A549 (cell line): ENCODE data around the gene MRPL12. TPM values are rescaled to one million over a fixed set of nuclear protein-coding genes. Genes with fewer than 3 reads are reported as not detected.

ENCODE experiments used
- ATAC-seq, 2 experiments: fragments of 200-7000 bp in 1 of 2; fragments of >200 bp in 1 of 2; cut with Nextera tagmentation in 1 of 2; cut with Tn5 transposase in 1 of 2; 3 replicates each; pipeline versions ENCODE4 v1.8.0 to v1.9.1; 2018 to 2020; ENCODE audit warnings: mild to moderate bottlenecking in 1 of 2, moderate library complexity in 1 of 2
- CTCF ChIA-PET: fragments of 300-600 bp; sonication (Branson Sonifier 250); formaldehyde crosslinking; extraction: SDS; loops from one replicate; lab custom pipeline; 2021; ENCODE audit warnings: antibody characterized with exemption, inconsistent platforms; lab: Yijun Ruan, JAX
- POLR2A ChIA-PET: fragments of 350-600 bp; formaldehyde crosslinking; extraction: SDS; loops from one replicate; lab custom pipeline; 2021; ENCODE audit warnings: antibody characterized with exemption, inconsistent platforms; lab: Yijun Ruan, JAX
- DNase-seq, 2 experiments: peaks; one replicate each; pipeline versions ENCODE4 v3.0.0 to v3.0.0-alpha.2; 2011 to 2016; ENCODE audit warnings: low read depth in 1 of 2, low spot score in 1 of 2
- FAIRE-seq: peaks from 2 replicates; lab custom pipeline; 2011; peaks lifted over from hg19 to GRCh38; lab: Jason Lieb, UNC
- H3K27ac ChIP-seq, 2 experiments: fragments of >200 bp; sonication (Bioruptor Twin); formaldehyde crosslinking; 3 replicates each; pipeline ENCODE4 v1.5.1; 2016 to 2017
- H3K4me1 ChIP-seq: fragments of >200 bp; sonication (Bioruptor Twin); formaldehyde crosslinking; 3 replicates; pipeline ENCODE4 v1.6.1; 2016
- H3K4me2 ChIP-seq: fragments of >200 bp; sonication (Bioruptor Twin); formaldehyde crosslinking; 3 replicates; pipeline ENCODE4 v1.6.1; 2016
- H3K4me3 ChIP-seq: fragments of >200 bp; sonication (Bioruptor Twin); formaldehyde crosslinking; 3 replicates; pipeline ENCODE4 v1.5.1; 2016
- H3K9me3 ChIP-seq: fragments of >200 bp; sonication (Bioruptor Twin); formaldehyde crosslinking; 3 replicates; pipeline ENCODE4 v1.6.1; 2016
- CEBPB ChIP-seq, 2 experiments: fragments of >200 bp in 1 of 2; sonication (Bioruptor Twin) in 1 of 2; formaldehyde crosslinking in 1 of 2; IDR thresholded peaks; 2 replicates each; pipeline ENCODE4 v1.6.1; 2012 to 2016
- CHD2 ChIP-seq: fragments of 150-350 bp; IDR thresholded peaks from 2 replicates; pipeline ENCODE4 v1.6.1; 2014; ENCODE audit warnings: low read length; ENCODE audit not compliant: partially characterized antibody
- CHD4 ChIP-seq: fragments of 200-600 bp; sonication (generic); IDR thresholded peaks from 2 replicates; pipeline ENCODE4 v1.6.1; 2016; ENCODE audit warnings: antibody characterized with exemption, mild to moderate bottlenecking, borderline replicate concordance
- EHF ChIP-seq: fragments of 250-450 bp; sonication (Bioruptor Pico); IDR thresholded peaks from 2 replicates; pipeline ENCODE4 v1.5.0; 2020; ENCODE audit warnings: mild to moderate bottlenecking
- EP300 ChIP-seq, 2 experiments: fragments of >200 bp; sonication (Bioruptor Twin); formaldehyde crosslinking; IDR thresholded peaks; 2 replicates in 1 of 2; 3 replicates in 1 of 2; pipeline ENCODE4 v1.6.1; 2016 to 2017
- ESRRA ChIP-seq: fragments of 150-350 bp; IDR thresholded peaks from 2 replicates; pipeline ENCODE4 v1.6.1; 2014; ENCODE audit warnings: mild to moderate bottlenecking, low read length, borderline replicate concordance
- FOSB ChIP-seq: fragments of 250-450 bp; sonication (Bioruptor Pico); IDR thresholded peaks from 2 replicates; pipeline ENCODE4 v1.5.0; 2020; ENCODE audit warnings: mild to moderate bottlenecking, moderate library complexity
- FOSL2 ChIP-seq, 2 experiments: fragments of 450-650 bp in 1 of 2; fragments of >200 bp in 1 of 2; sonication (Bioruptor Twin) in 1 of 2; formaldehyde crosslinking; IDR thresholded peaks; 2 replicates each; pipeline versions ENCODE4 v1.5.0 to v1.6.1; 2016 to 2020; ENCODE audit warnings: mild to moderate bottlenecking in 1 of 2, moderate library complexity in 1 of 2
- FOXS1 ChIP-seq: fragments of 250-450 bp; sonication (Bioruptor Pico); IDR thresholded peaks from 2 replicates; pipeline ENCODE4 v1.5.0; 2020; ENCODE audit warnings: mild to moderate bottlenecking, moderate library complexity
- GATA3 ChIP-seq: IDR thresholded peaks from 2 replicates; pipeline ENCODE4 v1.6.1; 2012; ENCODE audit warnings: borderline replicate concordance
- HEYL ChIP-seq: fragments of 250-450 bp; sonication (Bioruptor Pico); IDR thresholded peaks from 2 replicates; pipeline ENCODE4 v1.8.0; 2021; ENCODE audit warnings: mild to moderate bottlenecking, moderate library complexity
- HOXB13 ChIP-seq: fragments of 250-450 bp; sonication (Bioruptor Pico); IDR thresholded peaks from 2 replicates; pipeline ENCODE4 v1.5.0; 2020; ENCODE audit warnings: low read depth, mild to moderate bottlenecking, moderate library complexity
- HOXB5 ChIP-seq: fragments of 250-450 bp; sonication (Bioruptor Pico); IDR thresholded peaks from 2 replicates; pipeline ENCODE4 v1.5.0; 2020; ENCODE audit warnings: mild to moderate bottlenecking, moderate library complexity
- JUN ChIP-seq, 2 experiments: fragments of >200 bp; sonication (Bioruptor Twin); formaldehyde crosslinking; IDR thresholded peaks; 2 replicates in 1 of 2; 3 replicates in 1 of 2; pipeline ENCODE4 v1.6.1; 2016 to 2017
- JUNB ChIP-seq: fragments of >200 bp; sonication (Bioruptor Twin); formaldehyde crosslinking; IDR thresholded peaks from 2 replicates; pipeline ENCODE4 v1.6.1; 2016
- KDM1A ChIP-seq: fragments of 200-600 bp; sonication (generic); IDR thresholded peaks from 2 replicates; pipeline ENCODE4 v1.6.1; 2016; ENCODE audit warnings: low read depth, mild to moderate bottlenecking
- MAFK ChIP-seq: fragments of 450-650 bp; IDR thresholded peaks from 2 replicates; pipeline ENCODE4 v1.6.1; 2014; ENCODE audit not compliant: partially characterized antibody
- MYC ChIP-seq: IDR thresholded peaks from 2 replicates; pipeline ENCODE4 v1.6.1; 2012; ENCODE audit warnings: mild to moderate bottlenecking, inconsistent platforms, low read length, improper control_type of control experiment, borderline replicate concordance
- NFE2L2 ChIP-seq: fragments of 150-350 bp; conservative IDR thresholded peaks from 2 replicates; pipeline ENCODE4 v1.6.1; 2014; ENCODE audit warnings: low read length
- NR3C1 ChIP-seq: fragments of >200 bp; sonication (Bioruptor Twin); formaldehyde crosslinking; IDR thresholded peaks from 3 replicates; pipeline ENCODE4 v1.6.1; 2017
- POLR2AphosphoS2 ChIP-seq: conservative IDR thresholded peaks from 2 replicates; pipeline ENCODE4 v1.6.1; 2012; ENCODE audit warnings: low read length, improper control_type of control experiment, inconsistent platforms
- RAD21 ChIP-seq, 2 experiments: fragments of >200 bp in 1 of 2; sonication (Bioruptor Twin) in 1 of 2; formaldehyde crosslinking in 1 of 2; IDR thresholded peaks in 1 of 2; conservative IDR thresholded peaks in 1 of 2; 2 replicates in 1 of 2; 3 replicates in 1 of 2; pipeline ENCODE4 v1.6.1; 2012 to 2018; ENCODE audit warnings: inconsistent platforms in 1 of 2
- RFX5 ChIP-seq: fragments of 450-650 bp; IDR thresholded peaks from 2 replicates; pipeline ENCODE4 v1.7.1; 2014; ENCODE audit warnings: antibody characterized with exemption, mild to moderate bottlenecking, moderate library complexity
- RNF2 ChIP-seq: fragments of 200-600 bp; sonication (generic); IDR thresholded peaks from 2 replicates; pipeline ENCODE4 v1.6.1; 2016; ENCODE audit warnings: low read depth, mild to moderate bottlenecking, antibody characterized with exemption, moderate library complexity, borderline replicate concordance
- TP53 ChIP-seq: fragments of 250-450 bp; sonication (Bioruptor Pico); IDR thresholded peaks from 2 replicates; pipeline ENCODE4 v1.5.0; 2021; ENCODE audit warnings: mild to moderate bottlenecking, moderate library complexity
- ZC3H11A ChIP-seq: fragments of 450-650 bp; IDR thresholded peaks from 2 replicates; pipeline ENCODE4 v1.6.1; 2014; ENCODE audit warnings: antibody characterized with exemption, mild to moderate bottlenecking
- ZFP36 ChIP-seq: fragments of 450-650 bp; IDR thresholded peaks from 2 replicates; pipeline ENCODE4 v1.6.1; 2014; ENCODE audit warnings: borderline replicate concordance; ENCODE audit not compliant: partially characterized antibody
- ZNF302 ChIP-seq: fragments of 250-450 bp; sonication (Bioruptor Pico); IDR thresholded peaks from 2 replicates; pipeline ENCODE4 v1.9.0; 2021; ENCODE audit warnings: inconsistent platforms, mild to moderate bottlenecking, moderate library complexity
- ZSCAN20 ChIP-seq: fragments of 250-450 bp; sonication (Bioruptor Pico); IDR thresholded peaks from 2 replicates; pipeline ENCODE4 v1.8.0; 2022; ENCODE audit warnings: mild to moderate bottlenecking, moderate library complexity
- WGBS: methylation state at CpG from one replicate; pipeline ENCODE4 v1.1.6; 2017; ENCODE audit errors: missing lambda C conversion rate; 5-methylcytosine and 5-hydroxymethylcytosine counted together
- polyA plus RNA-seq, 4 experiments: library from polyadenylated mRNA; depleted of rRNA in 3 of 4; stranded (reverse); fragments of >200 nt; fragmentation: RNase III in 1 of 4; extraction: RNeasy Plus Mini Kit Qiagen cat#74134 plus additional on column Dnase treatment in 1 of 4; gene quantifications; 2 replicates in 3 of 4; 3 replicates in 1 of 4; pipeline ENCODE4 v1.2.3, GENCODE V29; 2011 to 2017
- TF ChIP-seq, protein P1 (sequence below): IDR thresholded peaks from 2 replicates; pipeline ENCODE4 v1.6.1; 2012
- TF ChIP-seq, protein P2 (sequence below): fragments of 250-450 bp; sonication (Bioruptor Pico); IDR thresholded peaks from 2 replicates; pipeline ENCODE4 v1.5.0; 2020; ENCODE audit warnings: low read depth, mild to moderate bottlenecking, moderate library complexity
- TF ChIP-seq, protein P3 (sequence below): fragments of >200 bp; sonication (Bioruptor Twin); formaldehyde crosslinking; IDR thresholded peaks from 3 replicates; pipeline ENCODE4 v1.5.1; 2016
- TF ChIP-seq, protein P4 (sequence below): IDR thresholded peaks from 2 replicates; pipeline ENCODE4 v1.6.1; 2012; ENCODE audit warnings: low read depth, borderline replicate concordance
- TF ChIP-seq, protein P5 (sequence below): IDR thresholded peaks from 2 replicates; pipeline ENCODE4 v1.6.1; 2012
- TF ChIP-seq, protein P6 (sequence below): fragments of 250-450 bp; sonication (Bioruptor Pico); IDR thresholded peaks from 2 replicates; pipeline ENCODE4 v1.5.0; 2021; ENCODE audit warnings: mild to moderate bottlenecking, moderate library complexity, borderline replicate concordance

MRPL12 gene
- polyA plus RNA-seq, 2 of the 4 experiments (the other 2 are of a cell fraction), result 161 to 215 TPM

DNA sequence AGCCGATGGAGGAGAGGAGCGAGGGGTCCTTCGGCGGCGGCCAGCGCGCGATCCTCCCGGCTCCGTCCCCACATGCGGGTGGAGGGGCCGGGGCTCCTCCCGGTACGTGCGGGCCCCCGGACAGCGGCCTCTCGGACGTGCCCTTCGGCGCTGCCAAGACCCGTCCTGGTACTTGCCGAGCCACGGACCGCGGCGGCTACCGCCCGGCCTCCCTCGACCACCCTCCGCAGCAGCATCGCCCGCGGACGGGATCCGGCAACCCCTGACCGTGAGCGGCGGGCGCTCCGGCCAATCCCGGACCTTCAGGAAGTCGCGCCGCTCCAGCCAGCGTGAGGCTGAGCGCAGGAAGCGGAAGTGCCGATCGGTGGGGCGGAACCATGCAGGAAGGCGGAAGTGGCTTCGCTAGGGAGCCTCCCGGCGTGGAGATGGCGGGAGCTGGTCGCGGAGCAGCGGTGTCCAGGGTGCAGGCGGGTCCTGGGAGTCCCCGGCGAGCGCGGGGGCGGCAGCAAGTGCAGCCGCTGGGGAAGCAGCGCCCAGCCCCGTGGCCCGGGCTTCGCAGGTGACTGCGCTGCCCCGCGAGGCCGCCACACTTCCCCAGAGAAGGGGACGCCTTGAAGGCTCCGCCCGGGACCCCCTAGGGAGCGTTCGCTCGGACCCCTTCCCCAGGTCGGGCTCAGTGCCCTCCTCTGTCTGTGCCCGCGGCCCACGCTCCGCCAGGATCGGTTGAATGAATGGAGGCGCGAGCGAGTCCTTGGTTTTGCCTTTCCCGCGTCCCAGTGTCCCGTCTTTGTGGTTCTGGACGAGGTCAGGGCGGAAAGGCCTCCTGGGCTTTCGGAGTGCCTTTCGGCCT lies 36.6 kb upstream of the MRPL12 start, which contains the start of the genes CCDC137 and OXLD1:
CCDC137 (plus strand) TSS at position 396 of the 850 bp plus-strand sequence; CDS start at position 426, 30 bp downstream.
OXLD1 (minus strand) TSS at position 264 of the 850 bp plus-strand sequence; CDS start at position 236, 28 bp downstream.
- H3K4me3 ChIP-seq, result peak within 1 kb of the TSS; percentile 99
- FAIRE-seq (peak; percentile 84), DNase-seq (peak; percentile 97 to 98), ATAC-seq (peak; percentile 96 to 99)
- H3K9me3 ChIP-seq, result no peaks in the 10 kb centered on the region
- H3K4me1 ChIP-seq, result peaks cover 22% of the 10 kb centered on the region
- ChIA-PET POLR2A (interaction anchor here (0.6 to 1.5 kb wide), 10 partner anchors 8 to 182 kb away, joined by 3 to 23 read pairs (median 3); partner anchors contain the start of genes ARL16, HGS, NPLOC4 and TSPAN10), CTCF (interaction anchor here (1.2 to 2.7 kb wide), 3 partner anchors 9 to 147 kb away, joined by 4 to 20 read pairs (median 4); no protein-coding TSS in a partner anchor)
- peak within 1 kb of the TSS; percentile 90 for H3K4me2 ChIP-seq
- peak within 1 kb of the TSS; percentile 97 to 99 for H3K27ac ChIP-seq
- WGBS, result under 1% methylated on average over 70 of the region's 96 CpGs
- no peak for TF ChIP-seq HOXB5
- peak; percentile 83 to 91 for TF ChIP-seq JUN (IDR thresholded peaks at IDR 0.05)
- TF ChIP-seq JUNB, result no peak
- peak; percentile 35; the same call in 1 of the 2 replicates for TF ChIP-seq TP53 (CRISPR knock-in tag)
- no peak for TF ChIP-seq MAFK
- no peak for TF ChIP-seq NFE2L2
- TF ChIP-seq ZNF302 (CRISPR knock-in tag), result no peak
- TF ChIP-seq FOSB (CRISPR knock-in tag), result no peak
- no peak for TF ChIP-seq RNF2
- TF ChIP-seq ESRRA, result no peak
- TF ChIP-seq ZSCAN20 (CRISPR knock-in tag), result no peak
- TF ChIP-seq CEBPB (IDR thresholded peaks at IDR 0.05), result no peak
- TF ChIP-seq, protein P1, sequence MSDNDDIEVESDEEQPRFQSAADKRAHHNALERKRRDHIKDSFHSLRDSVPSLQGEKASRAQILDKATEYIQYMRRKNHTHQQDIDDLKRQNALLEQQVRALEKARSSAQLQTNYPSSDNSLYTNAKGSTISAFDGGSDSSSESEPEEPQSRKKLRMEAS, result peak; percentile 95
- TF ChIP-seq, protein P2, sequence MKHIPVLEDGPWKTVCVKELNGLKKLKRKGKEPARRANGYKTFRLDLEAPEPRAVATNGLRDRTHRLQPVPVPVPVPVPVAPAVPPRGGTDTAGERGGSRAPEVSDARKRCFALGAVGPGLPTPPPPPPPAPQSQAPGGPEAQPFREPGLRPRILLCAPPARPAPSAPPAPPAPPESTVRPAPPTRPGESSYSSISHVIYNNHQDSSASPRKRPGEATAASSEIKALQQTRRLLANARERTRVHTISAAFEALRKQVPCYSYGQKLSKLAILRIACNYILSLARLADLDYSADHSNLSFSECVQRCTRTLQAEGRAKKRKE (CRISPR knock-in tag), result no peak
- TF ChIP-seq ZFP36, result no peak
- TF ChIP-seq HOXB13, result no peak
- TF ChIP-seq RAD21 (conservative IDR thresholded peaks at IDR 0.05 in 1 of 2, IDR thresholded peaks at IDR 0.05 in 1 of 2), result no peak
- TF ChIP-seq EHF (CRISPR knock-in tag), result peak; percentile 72; the same call in 1 of the 2 replicates
- TF ChIP-seq, protein P3, sequence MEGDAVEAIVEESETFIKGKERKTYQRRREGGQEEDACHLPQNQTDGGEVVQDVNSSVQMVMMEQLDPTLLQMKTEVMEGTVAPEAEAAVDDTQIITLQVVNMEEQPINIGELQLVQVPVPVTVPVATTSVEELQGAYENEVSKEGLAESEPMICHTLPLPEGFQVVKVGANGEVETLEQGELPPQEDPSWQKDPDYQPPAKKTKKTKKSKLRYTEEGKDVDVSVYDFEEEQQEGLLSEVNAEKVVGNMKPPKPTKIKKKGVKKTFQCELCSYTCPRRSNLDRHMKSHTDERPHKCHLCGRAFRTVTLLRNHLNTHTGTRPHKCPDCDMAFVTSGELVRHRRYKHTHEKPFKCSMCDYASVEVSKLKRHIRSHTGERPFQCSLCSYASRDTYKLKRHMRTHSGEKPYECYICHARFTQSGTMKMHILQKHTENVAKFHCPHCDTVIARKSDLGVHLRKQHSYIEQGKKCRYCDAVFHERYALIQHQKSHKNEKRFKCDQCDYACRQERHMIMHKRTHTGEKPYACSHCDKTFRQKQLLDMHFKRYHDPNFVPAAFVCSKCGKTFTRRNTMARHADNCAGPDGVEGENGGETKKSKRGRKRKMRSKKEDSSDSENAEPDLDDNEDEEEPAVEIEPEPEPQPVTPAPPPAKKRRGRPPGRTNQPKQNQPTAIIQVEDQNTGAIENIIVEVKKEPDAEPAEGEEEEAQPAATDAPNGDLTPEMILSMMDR, result no peak
- 0 out of 2 replicates have a peak, but pooled peaks have one; percentile 17 for TF ChIP-seq GATA3
- TF ChIP-seq CHD4, result no peak
- no peak for TF ChIP-seq KDM1A
- no peak for TF ChIP-seq RFX5
- no peak for TF ChIP-seq CHD2
- TF ChIP-seq FOSL2 (IDR thresholded peaks at IDR 0.05), result no peak
- TF ChIP-seq FOSL2 (CRISPR knock-in tag; IDR thresholded peaks at IDR 0.05), result no peak
- no peak for TF ChIP-seq HEYL (CRISPR knock-in tag)
- no peak for TF ChIP-seq ZC3H11A
- TF ChIP-seq, protein P4, sequence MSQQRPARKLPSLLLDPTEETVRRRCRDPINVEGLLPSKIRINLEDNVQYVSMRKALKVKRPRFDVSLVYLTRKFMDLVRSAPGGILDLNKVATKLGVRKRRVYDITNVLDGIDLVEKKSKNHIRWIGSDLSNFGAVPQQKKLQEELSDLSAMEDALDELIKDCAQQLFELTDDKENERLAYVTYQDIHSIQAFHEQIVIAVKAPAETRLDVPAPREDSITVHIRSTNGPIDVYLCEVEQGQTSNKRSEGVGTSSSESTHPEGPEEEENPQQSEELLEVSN, result peak; percentile 82
- TF ChIP-seq, protein P5, sequence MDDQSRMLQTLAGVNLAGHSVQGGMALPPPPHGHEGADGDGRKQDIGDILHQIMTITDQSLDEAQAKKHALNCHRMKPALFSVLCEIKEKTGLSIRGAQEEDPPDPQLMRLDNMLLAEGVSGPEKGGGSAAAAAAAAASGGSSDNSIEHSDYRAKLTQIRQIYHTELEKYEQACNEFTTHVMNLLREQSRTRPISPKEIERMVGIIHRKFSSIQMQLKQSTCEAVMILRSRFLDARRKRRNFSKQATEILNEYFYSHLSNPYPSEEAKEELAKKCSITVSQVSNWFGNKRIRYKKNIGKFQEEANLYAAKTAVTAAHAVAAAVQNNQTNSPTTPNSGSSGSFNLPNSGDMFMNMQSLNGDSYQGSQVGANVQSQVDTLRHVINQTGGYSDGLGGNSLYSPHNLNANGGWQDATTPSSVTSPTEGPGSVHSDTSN, result peak; percentile 99
- TF ChIP-seq FOXS1, result no peak
- no peak for TF ChIP-seq POLR2AphosphoS2
- peak; percentile 74 for TF ChIP-seq MYC
- TF ChIP-seq, protein P6, sequence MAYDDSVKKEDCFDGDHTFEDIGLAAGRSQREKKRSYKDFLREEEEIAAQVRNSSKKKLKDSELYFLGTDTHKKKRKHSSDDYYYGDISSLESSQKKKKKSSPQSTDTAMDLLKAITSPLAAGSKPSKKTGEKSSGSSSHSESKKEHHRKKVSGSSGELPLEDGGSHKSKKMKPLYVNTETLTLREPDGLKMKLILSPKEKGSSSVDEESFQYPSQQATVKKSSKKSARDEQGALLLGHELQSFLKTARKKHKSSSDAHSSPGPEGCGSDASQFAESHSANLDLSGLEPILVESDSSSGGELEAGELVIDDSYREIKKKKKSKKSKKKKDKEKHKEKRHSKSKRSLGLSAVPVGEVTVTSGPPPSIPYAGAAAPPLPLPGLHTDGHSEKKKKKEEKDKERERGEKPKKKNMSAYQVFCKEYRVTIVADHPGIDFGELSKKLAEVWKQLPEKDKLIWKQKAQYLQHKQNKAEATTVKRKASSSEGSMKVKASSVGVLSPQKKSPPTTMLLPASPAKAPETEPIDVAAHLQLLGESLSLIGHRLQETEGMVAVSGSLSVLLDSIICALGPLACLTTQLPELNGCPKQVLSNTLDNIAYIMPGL (CRISPR knock-in tag), result no peak
- no peak for TF ChIP-seq EP300 (IDR thresholded peaks at IDR 0.05)
- TF ChIP-seq NR3C1, result no peak
